HFF-Myc (cell line): ENCODE data around the gene TBCD.

ENCODE experiments used
- DNase-seq: peaks from one replicate; pipeline ENCODE4 v3.0.0-alpha.2; 2011; ENCODE audit warnings: low read depth; ENCODE audit errors: extremely low read depth
- H3K4me3 ChIP-seq: replicated peaks from 2 replicates; pipeline ENCODE4 v1.5.1; 2011; ENCODE audit warnings: low read depth, mild to moderate bottlenecking, control low read depth, low read length
- TF ChIP-seq, protein P1 (sequence below): IDR thresholded peaks from 2 replicates; pipeline ENCODE4 v1.5.1; 2012; ENCODE audit warnings: mild to moderate bottlenecking, low read depth, low read length, control low read depth; ENCODE audit errors: missing control alignments

The TBCD gene

DNA sequence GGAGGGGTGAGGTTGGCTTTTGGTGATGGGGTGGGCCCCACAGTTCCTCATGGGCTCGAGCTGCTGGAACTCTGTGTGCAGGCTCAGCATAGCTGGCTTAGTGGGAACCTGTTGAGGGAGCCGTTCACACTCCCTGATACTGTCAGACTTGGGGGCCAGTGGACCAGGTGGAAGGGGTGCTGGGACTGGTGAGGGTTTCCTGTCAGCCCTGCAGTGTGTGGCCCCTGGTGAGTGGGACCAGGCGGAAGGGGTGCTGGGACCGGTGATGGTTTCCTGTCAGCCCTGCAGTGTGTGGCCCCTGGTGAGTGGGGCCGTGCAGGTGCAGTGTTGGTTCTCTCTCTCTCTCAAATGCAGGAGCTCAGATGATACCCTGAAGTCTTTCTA, 133.1 kb downstream of the TBCD start:
- no peak overlapping the region for H3K4me3 ChIP-seq
- TF ChIP-seq, protein P1, sequence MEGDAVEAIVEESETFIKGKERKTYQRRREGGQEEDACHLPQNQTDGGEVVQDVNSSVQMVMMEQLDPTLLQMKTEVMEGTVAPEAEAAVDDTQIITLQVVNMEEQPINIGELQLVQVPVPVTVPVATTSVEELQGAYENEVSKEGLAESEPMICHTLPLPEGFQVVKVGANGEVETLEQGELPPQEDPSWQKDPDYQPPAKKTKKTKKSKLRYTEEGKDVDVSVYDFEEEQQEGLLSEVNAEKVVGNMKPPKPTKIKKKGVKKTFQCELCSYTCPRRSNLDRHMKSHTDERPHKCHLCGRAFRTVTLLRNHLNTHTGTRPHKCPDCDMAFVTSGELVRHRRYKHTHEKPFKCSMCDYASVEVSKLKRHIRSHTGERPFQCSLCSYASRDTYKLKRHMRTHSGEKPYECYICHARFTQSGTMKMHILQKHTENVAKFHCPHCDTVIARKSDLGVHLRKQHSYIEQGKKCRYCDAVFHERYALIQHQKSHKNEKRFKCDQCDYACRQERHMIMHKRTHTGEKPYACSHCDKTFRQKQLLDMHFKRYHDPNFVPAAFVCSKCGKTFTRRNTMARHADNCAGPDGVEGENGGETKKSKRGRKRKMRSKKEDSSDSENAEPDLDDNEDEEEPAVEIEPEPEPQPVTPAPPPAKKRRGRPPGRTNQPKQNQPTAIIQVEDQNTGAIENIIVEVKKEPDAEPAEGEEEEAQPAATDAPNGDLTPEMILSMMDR = no peak
- no peak for DNase-seq

DNA sequence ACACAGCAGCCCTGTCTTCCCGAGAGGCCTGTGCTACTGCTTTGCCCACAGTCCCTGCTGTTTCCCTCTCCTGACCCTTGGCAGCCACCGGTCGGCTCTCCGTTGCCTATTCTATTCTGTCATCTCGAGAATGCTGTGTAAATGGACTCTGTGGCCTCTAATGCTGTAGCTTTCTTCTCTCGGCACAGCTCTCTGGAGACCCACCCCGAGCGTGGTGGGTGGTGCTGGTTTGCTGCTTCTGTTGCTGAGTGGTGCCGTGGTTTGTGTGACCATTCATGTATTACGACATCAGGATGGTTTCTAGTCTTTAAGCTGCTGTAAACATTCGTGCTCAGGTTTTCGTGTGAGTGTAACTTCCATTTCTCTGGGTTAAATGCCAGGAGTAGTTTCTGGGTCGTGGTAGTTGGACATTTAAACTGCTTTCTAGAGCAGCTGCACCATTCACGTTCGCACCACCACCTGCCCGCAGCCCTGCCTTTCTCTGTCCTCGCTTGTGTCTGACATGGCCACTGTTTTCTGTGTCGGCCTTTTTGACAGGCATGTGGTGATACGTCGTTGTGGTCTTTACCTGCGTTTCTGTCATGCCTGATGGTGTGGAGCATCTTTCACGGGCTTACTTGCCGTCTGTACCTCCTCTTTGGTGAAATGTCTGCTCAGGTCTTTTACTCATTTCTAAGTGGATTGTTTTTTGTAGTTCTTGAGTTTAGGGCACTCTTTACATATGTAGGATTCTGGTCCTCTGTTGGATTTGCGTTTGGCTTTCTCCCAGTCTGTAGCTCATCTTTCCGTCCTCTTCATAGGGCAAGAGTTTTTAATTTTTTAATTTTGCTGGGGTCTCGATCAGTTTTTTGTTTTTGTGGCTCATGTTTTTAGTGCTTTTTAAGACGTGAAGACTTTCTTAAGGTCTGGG, 135.6 kb downstream of the TBCD start:
- no peak for DNase-seq
- TF ChIP-seq, protein P1 = no peak
- H3K4me3 ChIP-seq = no peak overlapping the region

DNA sequence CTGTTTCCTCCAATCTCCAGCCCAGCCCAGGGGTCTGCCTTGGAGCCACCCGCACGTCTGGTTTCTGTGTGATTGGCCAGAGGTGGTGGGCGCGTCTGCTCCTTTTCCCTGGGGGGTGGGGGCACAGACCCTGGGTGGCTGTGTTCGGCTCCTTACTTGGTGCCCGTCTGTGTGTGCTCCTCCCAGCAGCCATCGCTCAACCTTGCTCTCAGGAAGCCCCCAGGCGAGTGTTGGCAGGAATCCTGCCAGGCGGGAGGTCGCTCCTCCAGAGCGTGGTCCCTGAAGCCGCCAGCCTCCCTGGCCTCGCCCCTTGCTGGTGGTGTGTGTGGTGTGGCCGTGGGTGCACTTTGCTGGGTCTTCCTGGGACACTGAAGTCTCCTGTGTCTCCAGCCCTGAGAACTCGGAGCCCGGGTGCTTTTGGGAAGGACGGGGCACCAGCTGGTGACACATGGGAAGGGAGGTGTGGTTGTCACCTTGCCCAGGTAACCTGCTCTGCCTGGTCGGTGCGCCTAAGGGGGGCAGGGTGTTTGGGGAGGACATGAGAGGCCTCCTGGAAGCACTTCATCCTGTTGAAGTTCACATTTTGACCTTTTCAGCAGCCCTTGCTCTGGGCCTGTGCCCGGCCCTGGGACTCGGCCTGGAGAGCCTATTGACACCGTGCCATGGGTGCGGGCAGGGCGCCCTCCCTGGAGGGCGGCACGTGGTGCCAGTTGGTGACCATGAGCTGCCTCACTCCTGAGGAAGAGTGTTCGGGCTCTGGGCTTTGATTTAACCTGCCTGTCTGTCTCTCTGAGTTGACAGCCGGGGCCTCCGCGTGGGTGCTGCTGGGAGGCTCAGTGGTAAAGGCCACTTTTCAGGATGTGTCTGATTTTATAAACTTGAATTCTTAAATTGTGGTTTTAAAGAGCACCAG, 137.0 kb downstream of the TBCD start:
- H3K4me3 ChIP-seq = no peak overlapping the region
- TF ChIP-seq, protein P1 = no peak
- no peak for DNase-seq

DNA sequence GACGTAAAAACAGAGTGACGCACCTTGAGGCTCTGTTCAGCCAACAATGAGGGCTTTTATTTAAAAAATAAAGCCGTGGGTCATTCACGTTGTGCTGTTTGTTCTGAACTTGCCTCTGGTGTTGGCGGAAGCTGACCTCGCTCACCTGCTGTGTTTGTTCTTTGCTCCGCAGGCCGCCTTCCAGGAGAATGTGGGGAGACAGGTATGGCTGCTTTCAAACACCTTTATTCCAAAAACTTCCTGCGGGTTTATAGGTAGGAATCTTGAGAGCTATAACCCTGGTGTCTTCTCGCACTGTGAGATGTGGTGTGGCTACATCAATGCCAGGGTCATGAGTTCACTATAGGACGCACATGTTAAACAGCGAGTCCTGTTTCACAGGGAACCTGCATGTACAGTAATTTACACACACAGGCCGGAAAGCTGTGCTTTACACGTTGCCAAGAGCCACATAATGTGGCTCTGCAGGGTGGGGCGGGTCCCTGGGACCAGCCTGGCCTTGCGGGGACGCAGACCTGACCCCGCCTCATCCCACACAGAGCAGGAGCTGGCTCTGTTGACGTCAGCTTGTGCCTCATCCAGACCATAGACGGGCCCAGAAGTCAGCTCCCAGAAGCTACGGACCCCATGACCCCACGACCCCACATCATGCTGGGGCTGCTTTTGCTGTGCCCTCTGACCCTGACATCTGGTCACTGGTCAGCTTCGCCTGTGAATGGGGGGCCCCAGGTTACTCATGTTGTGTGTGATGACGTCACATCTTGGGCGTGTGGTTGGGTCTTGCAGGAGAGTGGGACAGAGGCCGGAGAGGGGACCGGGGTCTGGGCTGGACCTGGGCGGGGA, 137.9 kb downstream of the TBCD start:
- no peak for DNase-seq
- TF ChIP-seq, protein P1 = no peak
- no peak overlapping the region for H3K4me3 ChIP-seq

DNA sequence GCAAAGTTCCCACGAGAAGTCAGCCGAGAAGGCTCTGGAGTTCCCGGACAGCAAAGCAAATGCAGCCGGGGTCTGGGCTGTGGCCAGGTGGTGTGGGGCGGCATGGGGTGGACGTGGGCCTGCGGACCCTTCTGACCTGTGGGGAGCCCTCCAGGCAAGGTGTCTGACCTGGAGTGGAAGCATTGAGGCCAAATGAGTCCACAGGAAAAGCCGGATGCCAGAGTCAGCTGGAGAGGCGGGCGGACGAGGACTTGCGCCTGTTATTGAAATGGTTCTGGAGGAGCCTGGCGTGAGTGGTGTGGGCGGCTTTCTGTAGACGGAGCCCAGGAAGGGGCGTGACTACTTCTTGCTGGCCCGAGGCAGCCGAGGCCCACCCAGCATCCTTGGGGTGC, 138.5 kb downstream of the TBCD start:
- H3K4me3 ChIP-seq = no peak overlapping the region
- TF ChIP-seq, protein P1 = no peak
- no peak for DNase-seq

DNA sequence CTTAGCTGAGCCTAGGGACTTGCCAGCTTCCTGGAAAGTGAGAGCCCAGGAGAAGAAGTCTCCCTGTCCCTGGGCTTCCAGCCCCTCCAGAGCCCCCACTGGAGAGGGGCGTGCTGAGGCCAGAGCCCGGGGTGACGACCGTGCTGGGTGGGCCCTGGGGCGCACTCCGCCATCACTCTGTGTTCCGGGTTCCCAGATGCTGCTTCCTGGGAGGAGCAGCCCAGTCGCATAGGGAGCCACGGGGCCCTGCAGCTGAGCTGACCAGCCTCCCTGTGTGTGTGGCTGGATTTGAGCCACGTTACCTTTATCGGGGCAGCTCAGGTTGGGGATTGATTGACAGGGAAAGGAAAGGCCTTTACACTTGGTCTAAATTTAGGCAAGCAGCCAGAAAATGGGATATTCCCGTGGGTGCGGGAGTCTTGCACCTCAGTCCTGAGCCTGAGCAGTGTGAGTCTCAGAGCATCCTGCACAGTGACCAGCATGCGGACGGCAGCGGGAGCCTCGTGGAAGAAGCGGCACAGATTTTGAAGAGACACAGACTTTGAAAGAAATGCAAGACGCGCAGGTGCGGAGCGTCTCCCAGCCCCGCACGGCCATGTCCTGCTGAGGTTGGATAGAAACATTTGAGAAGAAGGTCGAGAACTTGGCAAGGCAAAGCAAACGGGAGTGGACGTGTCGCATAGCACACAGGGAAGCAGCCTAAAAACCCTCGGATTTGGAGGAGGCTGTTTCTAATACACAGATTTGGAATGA, 139.2 kb downstream of the TBCD start:
- TF ChIP-seq, protein P1 = no peak
- H3K4me3 ChIP-seq = no peak overlapping the region
- DNase-seq = no peak
